HG02852 (cell line): ENCODE measurements around the gene DPYSL4.

Source experiments
- ATAC-seq: cut with Tn5 transposase; IDR thresholded peaks from one replicate; pipeline ENCODE4 v1.9.1; 2021; ENCODE audit warnings: mild to moderate bottlenecking, moderate library complexity; ENCODE audit not compliant: unreplicated experiment

The DPYSL4 gene

DNA sequence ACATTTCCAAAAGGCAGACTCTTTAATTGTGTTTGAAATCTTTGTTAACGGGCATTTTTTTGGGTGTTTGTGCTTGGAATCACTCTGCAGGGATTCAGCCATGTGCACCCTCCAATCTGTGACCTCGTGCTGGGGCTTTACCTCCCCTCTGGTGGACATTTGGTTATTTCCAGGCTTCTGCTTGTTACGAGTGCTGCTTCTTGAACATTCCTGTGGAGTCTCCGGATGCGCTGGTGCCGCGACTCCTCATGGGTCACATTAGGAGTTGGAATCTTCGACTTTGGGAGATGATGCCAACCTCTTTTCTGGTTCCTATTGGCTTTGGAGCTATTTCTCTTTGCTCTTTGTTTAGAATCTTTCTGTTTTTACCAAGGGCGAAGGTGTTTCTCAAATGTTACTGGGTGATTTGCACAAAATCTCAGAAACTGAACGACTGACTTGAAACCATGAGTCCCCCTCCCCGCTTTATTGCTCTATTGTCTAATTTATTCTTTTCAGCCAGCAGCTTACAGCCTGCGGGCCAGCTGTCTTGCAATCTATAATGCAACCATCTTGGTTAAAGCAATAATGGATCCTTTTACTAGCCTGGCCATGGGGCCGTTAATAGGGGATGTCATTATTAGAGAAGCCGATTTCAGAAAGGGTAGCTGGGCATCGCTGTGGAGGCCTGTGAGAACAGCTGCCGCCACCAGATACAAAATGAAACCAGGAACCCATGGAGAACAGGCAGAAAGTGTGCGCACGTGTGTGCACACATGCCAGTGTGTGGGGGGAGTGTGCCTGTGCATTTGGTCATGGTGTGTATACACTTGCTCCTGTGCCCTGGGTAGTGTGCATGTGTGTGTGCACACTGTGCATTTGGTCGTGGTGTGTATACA lies 9.9 kb upstream of the DPYSL4 start:
- no peak for ATAC-seq

DNA sequence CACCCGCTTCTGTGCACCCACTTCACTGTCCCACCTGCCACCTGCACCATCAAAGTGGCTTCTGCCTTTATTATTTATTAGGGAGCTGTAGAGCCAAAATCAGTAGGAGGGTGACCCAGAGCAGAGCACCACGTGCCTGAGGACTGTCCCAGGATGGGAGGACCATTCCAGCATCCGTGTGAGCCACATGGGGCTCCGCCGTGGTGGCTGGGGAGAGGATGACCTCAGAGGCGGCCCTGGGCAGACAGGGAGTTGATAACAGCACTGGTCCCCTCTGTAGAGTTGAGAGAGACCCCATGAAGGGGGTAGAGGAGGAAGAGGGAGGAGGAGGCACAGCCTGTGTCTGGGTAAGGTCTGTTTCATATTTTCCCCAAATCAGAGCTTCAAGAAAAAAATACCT lies 8.7 kb upstream of the DPYSL4 start:
- ATAC-seq = no peak

DNA sequence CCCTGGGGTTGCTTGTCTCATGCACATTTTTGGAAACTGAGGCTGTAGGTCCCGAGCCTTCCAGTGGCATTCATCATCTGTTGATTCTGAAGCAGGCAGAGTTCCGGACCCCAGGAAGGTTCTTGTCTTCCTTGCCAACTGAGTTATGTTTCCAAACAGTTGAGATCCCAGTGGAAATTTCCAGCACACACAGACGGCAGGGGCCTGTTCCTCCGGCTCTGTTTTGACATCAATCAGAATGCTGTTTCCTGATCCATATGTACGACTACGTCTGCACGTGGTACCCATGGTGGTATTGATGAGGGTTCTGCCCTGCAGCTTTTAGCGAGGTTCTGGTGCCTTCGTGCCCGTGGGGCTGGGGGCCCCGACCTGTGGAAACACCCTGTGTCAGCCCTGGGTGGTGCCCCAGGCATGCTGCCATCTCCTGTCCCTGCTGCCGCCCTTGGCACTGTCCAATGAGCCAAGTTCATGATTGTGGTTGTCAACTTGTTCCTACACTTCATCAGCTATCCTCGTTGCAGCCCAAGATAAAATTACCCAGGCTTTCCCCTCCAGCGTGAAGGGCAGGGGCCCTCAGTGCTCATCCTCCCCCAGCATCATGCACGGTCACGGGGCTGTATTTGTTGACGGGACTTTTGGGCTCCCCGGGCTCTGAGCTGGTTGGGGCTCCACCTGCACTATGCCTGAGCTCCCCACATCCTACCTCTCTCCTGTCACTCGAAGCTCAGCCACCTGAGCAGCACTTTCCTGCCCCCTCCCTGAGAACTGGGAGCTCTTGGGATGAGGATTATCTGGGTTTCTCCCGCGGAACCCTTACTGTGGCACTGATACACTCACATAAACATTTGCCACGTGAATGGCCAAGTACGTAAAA lies 7.8 kb upstream of the DPYSL4 start:
- ATAC-seq = no peak

DNA sequence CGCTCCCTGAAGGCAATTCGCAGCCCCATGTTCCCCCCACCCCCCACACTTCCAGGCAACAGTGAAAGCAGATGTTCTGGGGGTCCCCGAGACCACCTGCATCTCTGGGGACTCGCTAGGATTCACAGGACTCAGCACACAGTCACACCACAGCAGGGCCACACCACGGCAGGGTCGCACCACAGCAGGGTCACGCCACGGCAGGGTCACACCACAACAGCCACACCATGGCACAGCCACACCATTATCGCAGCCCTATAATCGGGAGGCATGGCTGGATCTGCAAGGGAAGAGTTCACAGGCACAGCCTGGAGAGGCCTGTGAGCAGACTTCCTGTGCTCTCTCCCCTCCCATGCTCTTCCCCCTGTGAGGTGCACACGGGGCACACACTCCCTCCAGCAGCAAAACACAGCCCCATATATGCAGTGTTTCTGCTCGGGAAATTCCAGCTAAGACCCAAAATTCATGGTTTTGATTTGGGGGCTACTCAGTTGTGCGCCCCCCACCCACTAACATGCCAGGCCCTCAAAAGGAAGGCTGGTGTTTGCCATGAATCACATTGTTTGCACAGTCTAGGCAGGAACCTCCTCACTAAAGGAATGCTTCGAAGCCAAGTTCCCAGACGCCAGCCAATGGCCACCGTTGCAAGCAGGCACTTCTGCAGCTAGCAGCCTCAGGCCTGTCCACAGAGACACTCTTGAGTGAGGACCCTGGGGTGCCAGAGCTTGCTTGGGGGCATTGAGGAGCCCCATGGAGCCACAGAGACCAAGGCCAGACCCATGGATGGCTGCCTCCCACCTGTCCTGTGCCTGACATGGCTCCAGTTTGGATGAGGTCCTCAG lies 7.0 kb upstream of the DPYSL4 start:
- ATAC-seq = no peak

DNA sequence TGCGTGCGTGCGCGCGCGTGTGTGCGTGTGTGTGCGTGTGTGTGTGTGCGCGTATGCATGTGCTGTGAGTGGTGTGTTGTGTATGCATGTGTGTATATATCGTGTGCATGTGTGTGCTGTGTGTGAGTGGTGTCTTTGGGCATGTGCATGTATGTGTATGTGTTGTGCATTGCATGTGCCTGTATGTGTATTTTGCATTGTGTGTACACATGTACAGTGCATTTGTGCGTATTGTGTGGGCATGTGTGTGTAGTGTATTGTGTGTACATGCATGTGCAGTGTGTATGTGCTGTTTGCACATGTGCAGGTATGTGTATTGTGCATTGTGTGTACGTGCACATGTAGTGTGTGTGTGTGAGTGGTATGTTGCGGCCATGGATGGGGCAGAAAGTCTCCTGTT lies 6.0 kb upstream of the DPYSL4 start:
- ATAC-seq = no peak

DNA sequence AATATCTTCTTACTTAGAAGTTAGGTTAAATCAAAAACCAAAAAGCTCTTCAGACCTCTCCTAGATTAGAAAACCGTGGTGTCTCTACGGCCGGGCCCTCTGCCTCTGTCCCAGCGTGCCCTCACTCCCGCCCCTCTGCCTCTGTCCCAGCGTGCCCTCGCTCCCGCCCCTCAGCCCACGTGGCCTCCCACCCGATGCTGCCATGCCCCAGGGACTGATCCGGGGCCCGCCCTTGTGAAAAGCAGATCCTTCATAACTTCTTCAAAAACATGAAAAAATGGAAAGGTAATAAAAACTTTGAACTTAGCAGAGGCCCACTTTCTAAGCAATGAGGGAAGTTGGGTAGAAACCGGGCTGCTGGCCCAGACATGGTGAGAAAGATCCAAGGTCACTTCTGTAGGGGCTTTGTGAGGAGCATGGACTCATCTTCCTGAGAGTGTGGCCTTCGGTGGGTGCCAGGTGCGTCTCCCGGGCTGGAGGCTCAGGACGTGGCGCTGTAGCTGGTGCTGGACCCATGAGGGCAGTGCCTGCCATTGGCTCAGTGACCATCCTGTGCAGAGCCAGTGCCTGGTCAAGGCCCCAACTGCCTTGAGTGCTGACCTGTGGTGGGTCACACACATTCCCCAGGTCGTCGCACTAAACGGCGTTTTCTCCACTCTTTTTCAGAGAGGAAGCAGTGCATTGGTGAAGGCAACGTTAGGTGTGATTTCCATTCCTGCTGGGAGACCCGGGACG lies 4.9 kb upstream of the DPYSL4 start:
- no peak for ATAC-seq

DNA sequence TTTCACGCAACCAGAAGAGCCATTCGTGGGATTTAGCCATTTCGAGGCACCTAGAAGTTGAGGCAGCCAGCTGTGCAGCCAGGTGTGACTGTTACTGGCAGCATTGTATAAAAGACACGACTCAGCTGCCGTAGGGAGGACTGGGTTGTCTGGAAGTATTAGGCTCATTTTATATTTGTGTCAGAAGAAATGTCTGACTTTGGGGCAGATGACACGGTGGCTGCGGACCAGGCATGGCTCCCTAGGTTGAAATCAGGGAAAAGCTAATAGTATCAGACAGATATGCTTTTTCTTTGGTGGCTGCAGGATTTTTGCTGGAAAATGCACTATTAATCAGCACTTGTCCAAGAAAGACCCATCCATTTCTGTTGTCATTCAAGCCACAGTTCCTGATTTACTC lies 4.2 kb upstream of the DPYSL4 start:
- ATAC-seq = no peak

DNA sequence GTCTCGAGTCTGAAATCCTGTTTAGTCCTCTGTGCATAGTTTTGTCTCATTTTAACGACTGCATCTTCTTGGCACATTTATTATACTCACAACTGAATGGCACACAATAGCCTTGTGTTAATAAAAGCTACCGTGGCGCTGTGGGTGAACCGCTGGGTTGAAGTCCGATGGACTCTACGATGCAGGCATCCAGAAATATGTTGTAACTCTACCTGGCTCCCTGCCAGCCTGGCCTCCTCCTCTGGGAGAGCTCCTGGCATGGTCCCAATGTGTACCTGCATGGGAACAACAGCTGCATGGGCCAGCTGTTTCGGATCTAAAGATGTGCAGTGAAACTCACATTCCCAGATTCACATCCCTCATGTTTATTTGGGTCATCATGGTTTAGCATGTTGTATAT lies 3.7 kb upstream of the DPYSL4 start:
- no peak for ATAC-seq

DNA sequence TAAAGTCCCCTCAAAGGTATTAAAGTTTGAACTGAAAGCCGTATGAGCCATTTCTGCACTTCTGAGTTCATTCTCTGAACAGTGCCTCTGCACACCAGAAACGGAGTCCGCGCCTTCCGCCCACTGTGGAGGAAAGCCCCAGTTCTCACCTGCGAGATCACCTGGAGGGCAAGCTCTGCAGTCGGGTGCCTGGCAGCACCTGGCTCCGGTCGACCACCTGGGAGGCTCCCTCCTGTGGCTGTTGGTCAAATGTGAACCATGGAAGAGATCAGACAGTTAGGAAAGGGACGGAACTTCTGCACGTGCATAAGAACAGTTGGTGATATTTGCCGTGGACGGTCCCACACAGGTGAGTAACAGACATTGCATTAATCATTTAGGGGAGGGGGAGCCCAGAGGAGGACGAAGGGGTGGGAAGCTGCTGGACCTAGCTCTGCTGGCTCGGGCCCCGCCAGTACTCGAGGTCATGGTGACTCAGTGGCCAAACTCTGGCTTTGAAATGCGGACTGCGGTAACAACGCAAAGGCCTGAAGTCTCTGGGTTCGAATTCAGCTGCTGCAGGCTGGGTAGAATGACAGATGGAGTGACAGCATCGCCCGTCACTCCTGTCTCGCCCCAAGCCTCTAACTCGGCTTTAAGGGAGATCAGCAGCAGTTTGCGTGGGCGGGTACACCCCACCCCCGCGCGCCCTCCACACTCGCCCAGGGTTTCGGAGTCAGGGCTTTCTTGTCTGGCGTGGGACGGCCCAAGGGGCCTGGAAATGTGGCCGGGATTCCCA lies 1.7 kb upstream of the DPYSL4 start:
- no peak for ATAC-seq

DNA sequence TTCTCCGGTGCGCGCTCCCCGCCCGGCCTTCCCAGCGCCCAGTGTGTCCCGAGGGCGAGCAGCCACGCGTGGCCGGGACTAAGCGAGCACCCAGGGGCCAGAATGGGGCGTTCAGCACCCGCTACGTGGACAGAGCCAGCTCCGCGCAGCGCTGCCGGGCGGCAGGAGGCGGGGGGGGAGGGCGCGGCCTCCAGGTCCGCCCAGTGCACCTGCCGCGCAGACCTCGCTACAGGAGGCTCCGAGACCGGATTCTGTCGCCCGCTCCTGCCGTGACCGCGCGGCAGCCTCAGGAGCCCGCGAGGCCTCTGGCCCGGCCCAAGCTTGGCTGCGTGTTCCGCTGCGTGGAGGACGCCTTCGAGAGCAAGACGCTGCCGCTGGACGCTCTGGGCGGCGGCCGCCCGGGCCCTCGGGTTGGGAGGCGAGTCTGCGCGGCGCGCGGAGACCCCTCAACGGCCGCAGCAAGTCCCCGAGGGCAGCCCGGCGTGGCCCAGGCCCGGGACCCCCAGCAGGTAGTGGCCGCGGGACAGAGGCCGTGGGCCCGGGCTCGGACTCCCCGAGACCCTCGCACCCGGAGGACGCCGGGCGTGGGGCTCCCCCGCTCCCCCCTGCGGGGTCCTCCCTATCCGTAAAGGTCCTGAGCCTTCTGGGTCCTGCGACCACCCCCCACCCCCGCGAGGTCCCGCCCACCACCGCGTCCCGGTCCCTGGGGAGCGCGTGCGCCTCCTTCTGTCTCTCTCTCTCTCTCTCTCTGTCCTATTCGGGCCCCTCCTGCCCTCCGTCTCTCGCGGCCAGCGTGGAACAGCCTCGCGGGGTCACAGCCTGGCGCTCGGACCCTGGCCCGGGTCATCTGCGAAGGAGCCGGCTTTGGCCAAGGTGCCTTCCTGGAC lies 904 bp upstream of the DPYSL4 start:
- ATAC-seq = no peak

DNA sequence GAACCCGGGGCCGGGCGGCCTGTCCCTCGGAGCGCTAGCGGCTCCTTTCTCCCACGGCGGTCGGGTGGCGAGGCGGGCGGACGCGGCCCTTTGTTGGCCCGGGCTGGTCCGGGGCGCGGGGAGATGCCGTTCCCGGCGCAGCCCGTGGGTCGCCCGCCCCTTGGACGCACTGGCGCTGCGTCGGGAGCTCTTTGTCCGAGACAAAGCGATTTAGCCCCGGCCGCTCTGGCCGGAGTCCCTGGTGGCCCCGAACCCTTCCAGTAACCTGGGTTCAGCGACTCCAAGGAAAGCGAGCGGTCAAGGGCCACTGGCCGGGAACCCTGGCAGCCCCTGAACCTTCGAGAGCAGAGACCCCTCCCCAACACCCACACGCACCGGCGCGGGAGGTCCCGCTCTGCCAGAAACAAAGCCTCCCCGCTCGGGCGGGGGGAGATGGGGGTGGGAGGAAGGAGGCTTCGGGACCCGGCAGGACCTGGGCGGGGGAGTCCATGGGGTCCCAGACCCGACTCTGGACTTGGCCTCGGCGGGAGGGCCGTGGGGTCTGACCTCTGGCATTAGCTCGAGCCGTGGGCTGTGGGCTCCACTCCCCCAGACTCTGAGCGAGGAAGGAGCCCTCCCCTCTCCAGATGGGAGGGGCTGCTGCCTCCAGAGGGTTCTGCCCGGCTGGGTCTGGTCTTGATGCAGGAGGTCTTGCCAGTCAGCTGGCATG lies 836 bp downstream of the DPYSL4 start:
- no peak for ATAC-seq

DNA sequence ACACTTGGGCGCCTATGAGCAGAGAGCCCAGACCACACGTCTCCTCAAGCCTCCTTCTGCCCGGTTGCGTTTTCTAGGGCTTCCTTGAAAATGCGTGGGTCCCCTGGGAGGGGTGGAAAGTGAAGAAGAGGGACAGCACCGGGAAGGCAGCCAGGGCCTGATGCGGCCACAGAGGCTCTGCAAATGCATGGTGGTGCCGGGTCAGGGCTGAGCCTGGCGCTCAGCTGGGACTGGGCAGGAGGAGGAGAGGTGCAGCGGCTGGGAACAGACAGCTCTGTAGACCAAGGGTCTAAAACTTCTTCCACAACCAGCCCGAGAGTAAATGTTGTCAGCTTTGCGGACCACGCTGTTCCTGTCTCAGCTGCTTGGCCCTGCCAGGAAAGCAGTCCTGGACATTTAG lies 1.6 kb downstream of the DPYSL4 start:
- no peak for ATAC-seq

DNA sequence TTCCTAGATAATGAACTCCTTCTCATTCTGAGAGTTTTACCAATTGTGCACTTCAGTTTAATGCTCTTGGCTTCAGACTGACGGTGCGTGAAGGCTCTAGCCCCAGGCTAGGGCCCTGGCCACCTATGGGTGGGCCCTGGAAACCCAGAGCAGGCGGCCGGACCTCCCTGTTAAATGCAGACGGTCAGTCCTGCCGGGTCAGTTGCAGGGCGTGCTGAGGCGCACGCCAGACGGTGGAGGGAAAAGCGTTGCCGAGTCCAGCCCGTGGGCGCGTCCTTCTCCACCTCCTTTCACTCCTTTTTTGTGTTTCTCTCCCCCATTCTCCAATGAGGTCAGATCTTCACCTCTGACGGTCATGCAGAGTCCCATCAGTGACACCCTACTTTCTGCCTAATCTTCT lies 2.3 kb downstream of the DPYSL4 start:
- ATAC-seq = no peak

DNA sequence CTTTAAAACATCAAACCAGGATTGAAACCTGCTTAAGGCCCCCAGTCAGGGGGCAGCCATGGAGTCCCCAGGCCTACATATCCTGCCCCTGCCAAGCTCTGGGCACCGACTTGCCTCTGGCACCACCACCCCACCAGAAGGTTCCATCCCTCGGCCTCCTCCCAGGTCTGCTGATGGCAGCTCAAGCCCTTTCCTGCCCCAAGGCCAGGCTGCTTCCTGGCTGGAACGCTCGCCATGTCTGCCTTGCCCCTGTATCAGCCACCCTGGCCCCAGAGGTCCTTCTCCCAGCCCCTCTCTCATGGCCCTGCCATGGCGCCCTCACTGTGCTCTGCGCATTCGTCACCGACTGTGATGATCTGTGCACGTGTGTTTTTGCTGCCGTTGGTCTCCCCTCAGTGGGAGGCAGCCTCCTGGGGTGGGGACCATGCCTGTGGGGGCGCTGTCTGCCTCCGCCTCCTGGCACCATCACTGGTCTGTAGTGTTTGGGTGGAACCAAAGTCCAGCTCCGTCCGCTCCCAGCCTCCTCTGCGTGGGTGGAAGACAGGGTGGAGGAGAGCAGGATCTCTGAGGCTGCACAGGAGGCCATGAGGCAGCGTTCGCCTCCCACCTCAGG lies 3.2 kb downstream of the DPYSL4 start:
- ATAC-seq = no peak

DNA sequence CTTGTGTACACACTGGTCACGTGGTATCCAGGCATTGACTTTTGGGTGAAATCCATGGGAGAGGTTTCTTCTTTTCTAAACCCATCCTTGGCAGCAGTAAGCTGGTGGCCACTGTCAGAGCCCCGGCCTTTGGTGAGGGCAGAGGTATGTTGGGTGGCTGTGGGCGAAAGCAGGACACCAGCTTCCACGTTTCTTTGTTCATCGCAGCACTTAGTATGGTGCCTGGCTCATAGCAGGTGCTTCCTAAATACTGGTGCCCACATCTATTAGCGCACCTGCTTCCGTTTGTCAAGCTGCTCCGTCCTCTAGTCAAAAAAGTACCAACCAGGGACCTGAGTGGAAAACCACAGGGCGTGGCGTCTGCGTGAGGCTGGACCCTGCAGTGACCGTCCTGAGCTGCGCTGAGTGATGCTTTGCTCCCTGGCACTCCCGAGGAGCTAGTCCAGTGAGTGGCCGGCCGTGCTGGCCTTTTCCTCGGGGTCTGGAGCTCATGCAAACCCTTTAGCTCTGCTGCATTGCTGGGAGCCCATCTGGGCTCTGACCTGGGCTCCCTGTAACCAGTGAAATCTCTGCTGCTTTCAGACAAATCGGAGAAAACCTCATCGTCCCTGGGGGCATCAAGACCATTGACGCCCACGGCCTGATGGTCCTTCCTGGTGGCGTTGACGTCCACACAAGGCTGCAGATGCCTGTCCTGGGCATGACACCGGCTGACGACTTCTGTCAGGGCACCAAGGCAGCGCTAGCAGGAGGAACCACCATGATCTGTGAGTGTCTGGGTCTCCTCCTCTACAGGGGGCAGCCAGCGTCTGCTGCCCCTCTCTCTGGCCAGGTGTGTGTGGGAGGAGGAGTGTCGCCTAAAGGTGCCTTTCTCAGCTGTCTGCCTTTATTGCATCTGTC lies 5.6 kb downstream of the DPYSL4 start:
- no peak for ATAC-seq

DNA sequence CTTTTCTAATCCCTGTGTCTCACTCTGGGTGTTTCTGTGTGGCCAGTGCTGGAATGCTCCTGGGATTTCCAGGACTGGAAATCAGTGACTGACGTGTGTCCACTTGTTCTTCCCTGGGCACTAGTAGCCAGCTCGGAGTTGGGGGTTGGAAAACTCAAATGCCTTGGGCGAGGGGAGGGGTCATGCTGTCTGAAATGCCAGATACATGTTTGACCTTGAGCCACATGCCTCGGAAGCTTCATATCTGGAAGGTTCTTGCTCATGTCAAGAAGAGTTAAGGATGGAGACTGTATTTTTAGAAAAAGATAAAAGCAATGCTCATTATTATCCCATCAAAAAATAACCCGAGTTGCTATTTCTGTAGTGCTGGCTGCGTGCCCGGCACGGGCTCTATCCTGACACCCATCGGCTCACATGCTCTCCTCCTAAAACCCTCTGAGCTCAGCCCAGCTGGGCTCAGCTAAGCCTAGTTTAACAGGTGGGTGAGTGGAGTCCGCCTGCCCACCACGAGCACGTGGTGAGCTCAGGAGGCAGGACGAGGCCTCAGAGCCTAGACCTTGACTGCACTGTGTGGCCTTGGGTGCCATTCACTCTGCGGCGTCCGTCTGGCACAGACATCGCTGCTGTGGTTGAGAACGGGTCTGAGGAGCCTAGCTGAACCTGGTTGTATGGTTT lies 6.4 kb downstream of the DPYSL4 start:
- no peak for ATAC-seq
